ENCODE results near the gene SLC12A5.

Gene SLC12A5

DNA sequence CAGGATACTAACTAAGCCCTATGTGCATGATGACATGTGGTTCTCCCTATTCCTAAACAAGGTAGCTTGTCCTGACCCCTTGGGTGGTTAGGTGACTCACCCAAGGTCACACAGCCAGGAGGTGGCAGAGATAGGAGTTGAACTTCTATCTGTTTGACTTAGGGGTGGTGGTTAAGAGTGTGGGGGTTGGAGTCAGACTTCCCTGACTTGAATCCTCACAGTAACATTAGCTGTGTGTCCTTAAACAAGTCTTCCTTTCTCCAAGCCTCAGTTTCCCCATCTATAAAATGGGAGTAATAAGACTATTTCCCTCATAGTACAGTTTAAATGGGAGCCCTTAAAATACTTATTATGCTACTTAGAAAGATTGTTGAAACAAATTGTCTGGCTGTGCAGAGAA, 21.9 kb downstream of the SLC12A5 start:
- H3K9ac ChIP-seq (ENCODE audit: low read length in 5 of 5), result no peak overlapping the region
- no peak overlapping the region for H3K4me3 ChIP-seq (ENCODE audit: low read depth in 1 of 5, low read length in 5 of 5)
- no peaks in the 10 kb centered on the region for H3K9me3 ChIP-seq (ENCODE audit: control insufficient read depth in 5 of 5, low read length in 5 of 5)
- peaks cover 11 to 47% (median 29%) of the 10 kb centered on the region in 5 donors for H3K27me3 ChIP-seq (ENCODE audit: control insufficient read depth in 5 of 5, insufficient read depth in 4 of 5, low read length in 5 of 5)
- no peaks in the 10 kb centered on the region for H3K36me3 ChIP-seq (ENCODE audit: control insufficient read depth in 5 of 5, insufficient read depth in 5 of 5, low read length in 5 of 5)
- H3K27ac ChIP-seq (ENCODE audit: low read depth, low read length), result no peak overlapping the region
- H3K4me1 ChIP-seq (ENCODE audit: control insufficient read depth in 5 of 5, insufficient read depth in 5 of 5, low read length in 5 of 5), result no peaks in the 10 kb centered on the region

GRCh38 chr20:46051556-46052308, 22.7 kb downstream of the SLC12A5 start:
- Histone ChIP-seq H3K9ac (ENCODE audit: low read length in 5 of 5) (no peak overlapping the region), H3K36me3 (ENCODE audit: control insufficient read depth in 5 of 5, insufficient read depth in 5 of 5, low read length in 5 of 5) (no peaks in the 10 kb centered on the region), H3K27ac (ENCODE audit: low read depth, low read length) (no peak overlapping the region), H3K27me3 (ENCODE audit: control insufficient read depth in 5 of 5, insufficient read depth in 4 of 5, low read length in 5 of 5) (peaks cover 16 to 42% (median 28%) of the 10 kb centered on the region in 5 donors), H3K4me1 (ENCODE audit: control insufficient read depth in 5 of 5, insufficient read depth in 5 of 5, low read length in 5 of 5) (no peaks in the 10 kb centered on the region), H3K9me3 (ENCODE audit: control insufficient read depth in 5 of 5, low read length in 5 of 5) (no peaks in the 10 kb centered on the region), H3K4me3 (ENCODE audit: low read depth in 1 of 5, low read length in 5 of 5) (no peak overlapping the region)

DNA sequence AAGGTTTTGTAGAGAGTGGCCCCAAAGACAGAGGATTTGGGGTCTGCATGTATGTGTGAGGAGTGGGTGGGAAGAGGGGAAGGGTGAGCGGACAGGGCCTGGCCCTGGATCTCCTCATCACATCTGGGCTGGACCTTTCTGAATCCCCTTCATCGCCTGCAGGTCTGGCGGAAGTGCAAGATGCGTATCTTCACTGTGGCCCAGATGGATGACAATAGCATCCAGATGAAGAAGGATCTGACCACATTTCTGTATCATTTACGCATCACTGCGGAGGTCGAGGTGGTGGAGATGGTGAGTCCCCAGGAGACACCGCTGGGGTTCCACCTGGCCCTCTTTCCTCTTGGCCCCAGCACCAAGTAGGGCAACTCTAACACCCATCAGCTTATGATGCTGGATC, 24.4 kb downstream of the SLC12A5 start:
- Histone ChIP-seq H3K9me3 (ENCODE audit: control insufficient read depth in 5 of 5, low read length in 5 of 5) (no peaks in the 10 kb centered on the region), H3K27me3 (ENCODE audit: control insufficient read depth in 5 of 5, insufficient read depth in 4 of 5, low read length in 5 of 5) (peaks cover 13 to 40% (median 25%) of the 10 kb centered on the region in 5 donors), H3K27ac (ENCODE audit: low read depth, low read length) (no peak overlapping the region), H3K9ac (ENCODE audit: low read length in 5 of 5) (no peak overlapping the region), H3K36me3 (ENCODE audit: control insufficient read depth in 5 of 5, insufficient read depth in 5 of 5, low read length in 5 of 5) (no peaks in the 10 kb centered on the region), H3K4me1 (ENCODE audit: control insufficient read depth in 5 of 5, insufficient read depth in 5 of 5, low read length in 5 of 5) (peaks cover 0 to 14% (median 11%) of the 10 kb centered on the region in 5 donors), H3K4me3 (ENCODE audit: low read depth in 1 of 5, low read length in 5 of 5) (no peak overlapping the region)

DNA sequence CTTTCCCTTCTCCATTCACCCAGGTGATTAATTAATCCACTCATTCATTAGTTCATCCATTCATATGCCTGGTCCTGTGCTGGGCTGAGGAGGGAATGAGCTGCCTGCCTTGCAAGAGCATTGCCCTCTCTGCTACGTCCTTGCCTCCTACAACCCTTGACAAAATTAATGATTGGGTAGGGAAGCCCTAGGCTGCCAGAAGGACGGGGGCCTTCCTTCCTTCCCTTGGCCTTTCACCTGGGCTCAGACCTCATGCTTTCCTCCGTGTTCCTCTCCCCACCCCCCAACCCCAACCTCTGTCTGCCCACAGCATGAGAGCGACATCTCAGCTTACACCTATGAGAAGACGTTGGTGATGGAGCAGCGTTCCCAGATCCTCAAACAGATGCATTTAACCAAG, 25.6 kb downstream of the SLC12A5 start:
- Histone ChIP-seq H3K27me3 (ENCODE audit: control insufficient read depth in 5 of 5, insufficient read depth in 4 of 5, low read length in 5 of 5) (peaks cover 11 to 43% (median 25%) of the 10 kb centered on the region in 5 donors), H3K4me1 (ENCODE audit: control insufficient read depth in 5 of 5, insufficient read depth in 5 of 5, low read length in 5 of 5) (peaks cover 0 to 22% (median 20%) of the 10 kb centered on the region in 5 donors), H3K9me3 (ENCODE audit: control insufficient read depth in 5 of 5, low read length in 5 of 5) (no peaks in the 10 kb centered on the region), H3K27ac (ENCODE audit: low read depth, low read length) (no peak overlapping the region), H3K4me3 (ENCODE audit: low read depth in 1 of 5, low read length in 5 of 5) (no peak overlapping the region), H3K9ac (ENCODE audit: low read length in 5 of 5) (no peak overlapping the region), H3K36me3 (ENCODE audit: control insufficient read depth in 5 of 5, insufficient read depth in 5 of 5, low read length in 5 of 5) (no peaks in the 10 kb centered on the region)

DNA sequence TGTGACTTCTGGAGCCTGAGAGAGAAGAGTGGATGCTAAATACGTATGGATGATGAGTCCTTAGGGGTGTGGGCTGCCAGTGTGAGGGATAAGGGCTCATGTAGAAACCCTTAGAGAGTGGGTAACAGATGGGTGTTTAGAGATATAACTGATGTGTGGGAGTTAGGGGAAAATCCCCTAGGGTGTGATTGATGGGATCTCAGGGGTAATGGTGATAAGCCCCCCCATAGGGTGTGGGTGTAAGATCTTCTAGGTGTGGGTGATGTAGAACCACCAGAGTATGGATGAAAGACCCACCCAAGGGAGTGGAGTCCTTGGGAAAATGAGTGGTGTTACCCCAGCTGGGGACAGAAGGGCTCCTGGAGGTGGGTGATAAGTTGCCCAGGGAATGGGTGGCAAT, 26.3 kb downstream of the SLC12A5 start:
- Histone ChIP-seq H3K9me3 (ENCODE audit: control insufficient read depth in 5 of 5, low read length in 5 of 5) (no peaks in the 10 kb centered on the region), H3K9ac (ENCODE audit: low read length in 5 of 5) (no peak overlapping the region), H3K27me3 (ENCODE audit: control insufficient read depth in 5 of 5, insufficient read depth in 4 of 5, low read length in 5 of 5) (peaks cover 11 to 43% (median 25%) of the 10 kb centered on the region in 5 donors), H3K4me1 (ENCODE audit: control insufficient read depth in 5 of 5, insufficient read depth in 5 of 5, low read length in 5 of 5) (peaks cover 0 to 25% (median 22%) of the 10 kb centered on the region in 5 donors), H3K36me3 (ENCODE audit: control insufficient read depth in 5 of 5, insufficient read depth in 5 of 5, low read length in 5 of 5) (peaks cover 0 to 4% (median 3%) of the 10 kb centered on the region in 5 donors), H3K4me3 (ENCODE audit: low read depth in 1 of 5, low read length in 5 of 5) (no peak overlapping the region), H3K27ac (ENCODE audit: low read depth, low read length) (no peak overlapping the region)

GRCh38 chr20:46056027-46056833, 27.2 kb downstream of the SLC12A5 start:
- no peaks in the 10 kb centered on the region for H3K9me3 ChIP-seq (ENCODE audit: control insufficient read depth in 5 of 5, low read length in 5 of 5)
- peaks cover 11 to 43% (median 25%) of the 10 kb centered on the region in 5 donors for H3K27me3 ChIP-seq (ENCODE audit: control insufficient read depth in 5 of 5, insufficient read depth in 4 of 5, low read length in 5 of 5)
- no peak overlapping the region for H3K27ac ChIP-seq (ENCODE audit: low read depth, low read length)
- H3K9ac ChIP-seq (ENCODE audit: low read length in 5 of 5), result no peak overlapping the region
- peaks cover 0 to 14% (median 12%) of the 10 kb centered on the region in 5 donors for H3K36me3 ChIP-seq (ENCODE audit: control insufficient read depth in 5 of 5, insufficient read depth in 5 of 5, low read length in 5 of 5)
- H3K4me1 ChIP-seq (ENCODE audit: control insufficient read depth in 5 of 5, insufficient read depth in 5 of 5, low read length in 5 of 5), result peaks cover 2 to 35% (median 26%) of the 10 kb centered on the region in 5 donors
- H3K4me3 ChIP-seq (ENCODE audit: low read depth in 1 of 5, low read length in 5 of 5), result no peak overlapping the region

GRCh38 chr20:46056970-46057855, 28.2 kb downstream of the SLC12A5 start:
- Histone ChIP-seq H3K4me3 (ENCODE audit: low read depth in 1 of 5, low read length in 5 of 5) (peak overlapping the region in 2 of 5 donors; percentile 49), H3K9ac (ENCODE audit: low read length in 5 of 5) (no peak overlapping the region), H3K9me3 (ENCODE audit: control insufficient read depth in 5 of 5, low read length in 5 of 5) (no peaks in the 10 kb centered on the region), H3K27ac (ENCODE audit: low read depth, low read length) (no peak overlapping the region), H3K4me1 (ENCODE audit: control insufficient read depth in 5 of 5, insufficient read depth in 5 of 5, low read length in 5 of 5) (peaks cover 2 to 40% (median 28%) of the 10 kb centered on the region in 5 donors), H3K27me3 (ENCODE audit: control insufficient read depth in 5 of 5, insufficient read depth in 4 of 5, low read length in 5 of 5) (peaks cover 11 to 40% (median 21%) of the 10 kb centered on the region in 5 donors), H3K36me3 (ENCODE audit: control insufficient read depth in 5 of 5, insufficient read depth in 5 of 5, low read length in 5 of 5) (peaks cover 0 to 23% (median 22%) of the 10 kb centered on the region in 5 donors)

DNA sequence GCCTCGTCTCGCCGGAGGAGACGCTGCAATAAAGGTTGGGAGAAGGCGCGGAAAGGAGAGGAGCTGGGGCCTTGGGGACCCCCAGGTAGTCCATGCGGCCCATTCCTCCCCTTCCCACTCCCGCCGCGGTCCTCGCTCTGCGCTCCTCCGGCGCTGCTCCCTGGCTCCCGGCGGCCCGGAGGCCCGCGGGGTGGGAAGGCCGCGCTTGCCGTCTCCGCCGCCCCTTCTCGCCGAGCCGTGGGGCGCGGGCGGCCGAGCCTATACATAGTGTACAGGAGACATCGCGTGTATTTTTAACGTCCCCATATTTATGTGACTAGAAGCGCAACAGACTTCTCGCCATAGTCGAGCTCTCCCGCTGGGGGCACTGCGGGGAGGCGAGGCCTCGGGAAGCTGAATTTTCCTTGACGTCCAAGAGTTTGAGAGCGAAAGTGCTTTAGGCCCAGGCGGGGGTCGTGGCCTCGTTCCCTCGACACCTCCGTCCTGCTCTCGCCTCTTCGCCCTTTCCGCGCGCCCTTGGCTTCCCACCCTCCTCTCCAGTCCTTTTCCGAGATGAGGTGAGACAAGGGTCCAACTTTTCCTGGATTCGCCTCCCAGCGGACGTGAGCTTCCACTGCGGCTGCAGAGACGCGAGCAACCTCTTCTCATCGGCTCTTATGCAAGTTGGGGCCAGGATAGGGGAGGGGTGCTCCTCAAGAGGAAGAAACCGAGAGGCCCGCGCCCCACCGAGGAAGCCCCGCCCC, 29.0 kb downstream of the SLC12A5 start:
- Histone ChIP-seq H3K9ac (ENCODE audit: low read length in 5 of 5) (no peak overlapping the region), H3K27me3 (ENCODE audit: control insufficient read depth in 5 of 5, insufficient read depth in 4 of 5, low read length in 5 of 5) (peaks cover 11 to 38% (median 21%) of the 10 kb centered on the region in 5 donors), H3K4me3 (ENCODE audit: low read depth in 1 of 5, low read length in 5 of 5) (peak overlapping the region; percentile 27 to 53 (median 49)), H3K4me1 (ENCODE audit: control insufficient read depth in 5 of 5, insufficient read depth in 5 of 5, low read length in 5 of 5) (peaks cover 2 to 42% (median 28%) of the 10 kb centered on the region in 5 donors), H3K27ac (ENCODE audit: low read depth, low read length) (no peak overlapping the region), H3K36me3 (ENCODE audit: control insufficient read depth in 5 of 5, insufficient read depth in 5 of 5, low read length in 5 of 5) (peaks cover 0 to 31% (median 30%) of the 10 kb centered on the region in 5 donors), H3K9me3 (ENCODE audit: control insufficient read depth in 5 of 5, low read length in 5 of 5) (no peaks in the 10 kb centered on the region)

All from subcutaneous abdominal adipose tissue (tissue), 5 donors.